Pancreas (tissue), 10 donors: ENCODE results near the gene TMEM247. TPM values are rescaled to one million over a fixed set of nuclear protein-coding genes. Genes with fewer than 3 reads are reported as not detected.

ENCODE experiments used
- ATAC-seq, 4 donors: fragments of 200-7000 bp; cut with Tn5 transposase; one replicate each; pipeline versions ENCODE4 v1.8.0 to v1.9.1; 2020; ENCODE audit warnings: mild to moderate bottlenecking in 4 of 4, moderate library complexity in 4 of 4
- DNase-seq, 6 donors: peaks; one replicate each; pipeline ENCODE4 v3.0.0-alpha.2; 2020
- FAIRE-seq: peaks from 2 replicates; lab custom pipeline; 2012; peaks lifted over from hg19 to GRCh38; lab: Jason Lieb, UNC
- H3K27ac ChIP-seq, 4 donors: fragments of 200-600 bp; sonication (generic); 1 replicate in 3 of 4; 2 replicates in 1 of 4; pipeline versions ENCODE4 v1.5.0 to v1.8.0; 2020
- H3K27me3 ChIP-seq, 4 donors: fragments of 200-600 bp; one replicate each; pipeline ENCODE4 v1.8.0; 2021
- H3K36me3 ChIP-seq, 3 donors: fragments of 200-600 bp; sonication (generic) in 1 of 3; one replicate each; pipeline versions ENCODE4 v1.5.0 to v1.8.0; 2020 to 2021
- H3K4me1 ChIP-seq, 3 donors: fragments of 200-600 bp; one replicate each; pipeline ENCODE4 v1.8.0; 2021
- H3K4me3 ChIP-seq, 4 donors: fragments of 200-600 bp; sonication (generic) in 2 of 4; one replicate each; pipeline versions ENCODE4 v1.5.0 to v1.8.0; 2020 to 2021
- H3K9me3 ChIP-seq, 4 donors: fragments of 200-600 bp; one replicate each; pipeline ENCODE4 v1.8.0; 2021
- WGBS, 2 donors: extraction: QIAGEN DNeasy Blood & Tissue Kit; methylation state at CpG; one replicate each; pipeline ENCODE4 v1.1.7; 2013; 5-methylcytosine and 5-hydroxymethylcytosine counted together
- intact Hi-C, 3 donors: fragments of 100-400 bp; cut with DNase I; formaldehyde crosslinking; loops; one replicate each; pipeline versions ENCODE4 v1.11.1 to v1.14.2; 2022
- polyA plus RNA-seq, 2 donors: library from polyadenylated mRNA; stranded (reverse); fragments of 200-250 nt; gene quantifications; one replicate each; pipeline ENCODE4 v1.2.3, GENCODE V29; 2013
- total RNA-seq, 6 donors: library from RNA; stranded (reverse); fragmentation: NEBNext Ultra II Directional in 4 of 6; extraction: Animal tissue kit (Norgen Biotek cat#: 25700) in 4 of 6; gene quantifications; one replicate each; pipeline versions ENCODE4 v1.2.1 to v1.2.4, GENCODE V29; 2021 to 2023
- TF ChIP-seq, protein P1 (sequence below), 4 donors: fragments of 200-600 bp; sonication (generic) in 3 of 4; IDR thresholded peaks; one replicate each; pipeline versions ENCODE4 v1.5.0 to v1.8.0; 2021; ENCODE audit warnings: antibody characterized with exemption in 4 of 4
- donor health status: healthy with polysubstance abuse.
- donor health status: DM: no; HTN: no; CAD: no; lungs with moderate emphysema.
- donor health status: DM: no; HTN: no; CAD: no.
- donor health status: control.
- donor health status: control.
- donor health status: Bipolar disorder and iron deficiency.
- donor health status: DM: yes; HTN: yes; CAD: no.
- donor health status: DM: no; HTN: no; CAD: no.
- donor health status: DM: no; HTN: no; CAD: no.
- donor health status: DM: yes; HTN: yes; CAD: no.

The TMEM247 gene
- total and polyA plus RNA-seq, 8 donors = not detected

DNA sequence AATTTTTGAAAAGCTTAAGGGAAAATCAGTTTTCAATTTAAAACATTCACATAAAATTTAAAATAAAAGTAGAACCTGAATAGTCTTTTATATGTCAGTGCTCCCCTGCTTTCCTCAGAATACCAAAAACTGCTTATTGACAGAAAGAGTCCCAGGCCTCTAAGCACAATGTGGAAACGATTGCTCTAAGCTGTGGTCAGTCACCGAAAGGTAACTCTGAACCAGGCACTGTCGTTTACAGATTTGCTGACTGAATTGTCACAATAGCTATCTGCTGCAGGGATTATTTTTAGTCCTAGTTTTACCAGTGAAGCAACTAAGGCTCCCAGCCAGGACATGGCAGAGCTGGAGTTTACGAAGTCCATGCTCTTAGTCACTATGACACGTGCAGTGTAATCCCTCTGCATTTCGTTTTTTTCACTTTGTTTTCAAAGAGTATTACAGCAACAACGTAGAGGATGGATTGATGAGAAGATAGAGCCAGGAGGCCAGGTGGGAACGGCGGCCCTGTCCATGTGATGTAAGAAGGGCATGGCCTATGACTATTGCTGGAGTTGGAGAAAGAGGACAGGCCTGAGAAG, 28.1 kb upstream of the TMEM247 start:
- Histone ChIP-seq H3K4me3 (no peak overlapping the region), H3K27ac (no peak overlapping the region), H3K9me3 (no peaks in the 10 kb centered on the region), H3K36me3 (no peaks in the 10 kb centered on the region), H3K4me1 (no peaks in the 10 kb centered on the region), H3K27me3 (no peaks in the 10 kb centered on the region)
- ATAC-seq (no peak), FAIRE-seq (no peak), DNase-seq (no peak)
- intact Hi-C loops = loop anchor here in 1 of 3 donors (10.0 kb wide), 1 partner anchor 446 kb away; no protein-coding TSS in a partner anchor
- TF ChIP-seq, protein P1, sequence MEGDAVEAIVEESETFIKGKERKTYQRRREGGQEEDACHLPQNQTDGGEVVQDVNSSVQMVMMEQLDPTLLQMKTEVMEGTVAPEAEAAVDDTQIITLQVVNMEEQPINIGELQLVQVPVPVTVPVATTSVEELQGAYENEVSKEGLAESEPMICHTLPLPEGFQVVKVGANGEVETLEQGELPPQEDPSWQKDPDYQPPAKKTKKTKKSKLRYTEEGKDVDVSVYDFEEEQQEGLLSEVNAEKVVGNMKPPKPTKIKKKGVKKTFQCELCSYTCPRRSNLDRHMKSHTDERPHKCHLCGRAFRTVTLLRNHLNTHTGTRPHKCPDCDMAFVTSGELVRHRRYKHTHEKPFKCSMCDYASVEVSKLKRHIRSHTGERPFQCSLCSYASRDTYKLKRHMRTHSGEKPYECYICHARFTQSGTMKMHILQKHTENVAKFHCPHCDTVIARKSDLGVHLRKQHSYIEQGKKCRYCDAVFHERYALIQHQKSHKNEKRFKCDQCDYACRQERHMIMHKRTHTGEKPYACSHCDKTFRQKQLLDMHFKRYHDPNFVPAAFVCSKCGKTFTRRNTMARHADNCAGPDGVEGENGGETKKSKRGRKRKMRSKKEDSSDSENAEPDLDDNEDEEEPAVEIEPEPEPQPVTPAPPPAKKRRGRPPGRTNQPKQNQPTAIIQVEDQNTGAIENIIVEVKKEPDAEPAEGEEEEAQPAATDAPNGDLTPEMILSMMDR (IDR thresholded peaks at IDR 0.05) = no peak
- WGBS, 2 donors = 80 to 86% methylated on average over 9 of the region's 9 CpGs

DNA sequence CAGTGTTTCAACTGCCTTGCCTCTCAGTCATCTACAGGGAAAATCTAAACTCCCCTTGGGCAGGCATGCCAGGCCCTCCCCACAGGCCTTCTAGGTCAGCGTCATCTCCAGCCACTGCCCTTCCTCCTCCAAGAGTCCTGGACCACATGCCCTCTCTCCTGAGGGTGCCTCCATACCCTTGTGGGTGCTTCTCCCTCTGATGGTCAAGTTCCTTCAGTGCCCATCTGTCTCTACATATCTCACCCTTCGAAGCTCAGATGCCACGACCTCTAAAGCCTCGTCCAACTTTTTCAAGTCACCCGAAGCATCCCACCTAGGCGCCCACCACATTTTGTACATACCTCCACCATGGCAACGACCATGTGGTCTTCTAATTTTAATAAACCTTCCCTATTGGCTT, 22.6 kb upstream of the TMEM247 start:
- WGBS, 2 donors = 85% methylated on average over 7 of the region's 7 CpGs
- Histone ChIP-seq H3K27me3 (no peaks in the 10 kb centered on the region), H3K9me3 (no peaks in the 10 kb centered on the region), H3K4me1 (peaks cover 0 to 7% (median 0%) of the 10 kb centered on the region in 3 donors), H3K36me3 (no peaks in the 10 kb centered on the region), H3K27ac (no peak overlapping the region), H3K4me3 (no peak overlapping the region)
- FAIRE-seq (no peak), ATAC-seq (no peak), DNase-seq (no peak)
- intact Hi-C loops = loop anchor here in 1 of 3 donors (10.0 kb wide), 1 partner anchor 452 kb away; no protein-coding TSS in a partner anchor
- TF ChIP-seq, protein P1 (IDR thresholded peaks at IDR 0.05) = no peak

DNA sequence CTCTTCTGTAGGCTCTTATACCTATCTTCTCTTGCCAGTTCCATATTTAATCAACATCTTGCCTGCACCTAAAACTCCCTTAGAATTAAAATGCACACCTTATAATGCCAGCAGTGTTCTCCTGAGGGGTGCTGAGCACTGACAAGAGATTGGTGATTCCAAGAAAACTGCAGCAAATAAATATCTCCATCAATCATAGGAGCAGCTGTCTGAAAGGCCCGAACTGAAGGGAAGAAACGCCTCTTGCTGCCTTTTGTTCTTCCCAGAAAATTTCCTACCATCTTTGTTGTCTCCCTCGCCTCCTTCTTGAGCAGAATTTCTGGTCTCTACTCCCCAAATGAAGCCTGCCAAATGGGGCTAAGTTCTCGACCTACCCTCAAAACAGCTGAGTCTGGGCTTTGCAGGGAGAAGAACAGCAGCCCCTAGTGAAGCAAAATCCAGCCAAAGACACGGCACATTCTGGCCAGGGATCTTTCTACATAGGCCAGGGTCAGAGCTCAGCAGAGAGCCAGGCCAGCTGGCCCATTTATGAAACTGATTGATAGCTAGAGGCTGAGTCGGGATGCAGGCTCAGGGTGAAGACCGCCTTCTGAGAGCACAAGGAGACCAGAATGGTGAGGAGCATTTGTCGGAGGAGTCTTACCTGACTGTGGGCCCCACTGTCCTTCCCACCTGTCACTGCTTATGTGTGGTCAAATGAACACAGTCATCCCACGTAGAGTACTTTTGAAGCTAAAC, 20.4 kb upstream of the TMEM247 start:
- no peak overlapping the region for H3K4me3 ChIP-seq
- DNase-seq = no peak
- H3K4me1 ChIP-seq = peaks cover 0 to 7% (median 0%) of the 10 kb centered on the region in 3 donors
- H3K27me3 ChIP-seq = no peaks in the 10 kb centered on the region
- H3K9me3 ChIP-seq = no peaks in the 10 kb centered on the region
- no peak for ATAC-seq
- WGBS, 2 donors = 72 to 86% methylated on average over 9 of the region's 9 CpGs
- intact Hi-C loops = loop anchor here in 1 of 3 donors (10.0 kb wide), 1 partner anchor 454 kb away; no protein-coding TSS in a partner anchor
- no peak for FAIRE-seq
- H3K36me3 ChIP-seq = no peaks in the 10 kb centered on the region
- no peak overlapping the region for H3K27ac ChIP-seq
- TF ChIP-seq, protein P1 (IDR thresholded peaks at IDR 0.05) = no peak

DNA sequence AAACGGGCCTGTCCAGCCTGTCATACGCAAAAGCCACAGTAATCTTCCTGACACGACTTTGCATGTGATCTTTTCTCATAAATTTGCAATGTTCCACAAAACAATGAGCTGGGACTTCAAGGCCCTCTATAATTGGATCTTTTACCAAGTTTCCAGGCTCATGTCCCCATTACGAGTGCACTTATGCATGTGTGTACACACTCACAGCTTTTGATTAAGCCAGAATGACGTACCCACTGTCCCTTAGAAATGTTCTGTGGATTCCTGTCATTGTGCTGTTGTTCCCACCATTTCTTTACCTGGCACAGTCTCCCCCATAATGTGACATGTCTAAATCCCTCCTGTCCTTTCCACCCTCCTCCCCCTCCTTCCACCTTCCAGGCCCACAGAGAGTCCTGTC, 19.7 kb upstream of the TMEM247 start:
- ATAC-seq (no peak), DNase-seq (no peak), FAIRE-seq (no peak)
- no peaks in the 10 kb centered on the region for H3K36me3 ChIP-seq
- H3K9me3 ChIP-seq = no peaks in the 10 kb centered on the region
- no peak overlapping the region for H3K4me3 ChIP-seq
- H3K27ac ChIP-seq = peak overlapping the region in 2 of 4 donors; percentile 55 to 58
- 59 to 61% methylated on average over 5 of the region's 5 CpGs for WGBS, 2 donors
- peaks cover 0 to 7% (median 0%) of the 10 kb centered on the region in 3 donors for H3K4me1 ChIP-seq
- TF ChIP-seq, protein P1 (IDR thresholded peaks at IDR 0.05) = no peak
- H3K27me3 ChIP-seq = no peaks in the 10 kb centered on the region
- intact Hi-C loops = loop anchor here in 1 of 3 donors (10.0 kb wide), 1 partner anchor 455 kb away; no protein-coding TSS in a partner anchor
